WTC11 (cell line): ENCODE data around the gene SLC27A5. TPM values are rescaled to one million over a fixed set of nuclear protein-coding genes. Genes with fewer than 3 reads are reported as not detected.

Experiments
- ATAC-seq: fragments of 200-7000 bp; cut with Tn5 transposase; 2 replicates; pipeline ENCODE4 v1.10.0; 2021; ENCODE audit warnings: mild to moderate bottlenecking, moderate library complexity
- CTCF ChIA-PET: fragments of 300-600 bp; sonication (Branson Sonifier 250); formaldehyde crosslinking; loops from one replicate; lab custom pipeline; 2021; ENCODE audit warnings: antibody characterized with exemption; lab: Charles Lee
- POLR2A ChIA-PET: fragments of 350-600 bp; sonication (Branson Sonifier 250); formaldehyde crosslinking; loops from one replicate; lab custom pipeline; 2021; ENCODE audit warnings: antibody characterized with exemption; lab: Charles Lee
- DNase-seq: peaks from one replicate; pipeline ENCODE4 v3.0.0; 2021; ENCODE audit warnings: low spot score
- H3K27ac Mint-ChIP-seq: 2 replicates; pipeline ENCODE4 v1.8.0; 2021; ENCODE audit warnings: mixed read lengths
- H3K27me3 Mint-ChIP-seq: 2 replicates; pipeline ENCODE4 v1.8.0; 2021; ENCODE audit warnings: low read depth, mild to moderate bottlenecking, moderate library complexity, mixed read lengths
- H3K36me3 Mint-ChIP-seq: 2 replicates; pipeline ENCODE4 v1.8.0; 2021; ENCODE audit warnings: mixed read lengths
- H3K4me1 Mint-ChIP-seq: 2 replicates; pipeline ENCODE4 v1.8.0; 2022; ENCODE audit warnings: mixed read lengths
- H3K4me3 Mint-ChIP-seq: 2 replicates; pipeline ENCODE4 v1.8.0; 2021; ENCODE audit warnings: mild to moderate bottlenecking, moderate library complexity, mixed read lengths
- H3K9me3 Mint-ChIP-seq: 2 replicates; pipeline ENCODE4 v1.8.0; 2021; ENCODE audit warnings: mixed read lengths
- CREM ChIP-seq: sonication (generic); formaldehyde crosslinking; IDR thresholded peaks from 2 replicates; pipeline ENCODE4 v1.8.1; 2022; ENCODE audit warnings: mild to moderate bottlenecking, missing genetic modification reagents, moderate library complexity
- E2F4 ChIP-seq: sonication (generic); formaldehyde crosslinking; IDR thresholded peaks from 2 replicates; pipeline ENCODE4 v1.8.1; 2022; ENCODE audit warnings: low read depth, mild to moderate bottlenecking, moderate library complexity, missing genetic modification reagents, borderline replicate concordance
- E2F5 ChIP-seq: sonication (generic); formaldehyde crosslinking; IDR thresholded peaks from 2 replicates; pipeline ENCODE4 v1.8.1; 2022; ENCODE audit warnings: mild to moderate bottlenecking, moderate library complexity, missing genetic modification reagents
- ETV6 ChIP-seq: sonication (generic); formaldehyde crosslinking; IDR thresholded peaks from 2 replicates; pipeline ENCODE4 v1.8.1; 2022; ENCODE audit warnings: mild to moderate bottlenecking, missing genetic modification reagents
- FOXP4 ChIP-seq: sonication (generic); formaldehyde crosslinking; IDR thresholded peaks from 2 replicates; pipeline ENCODE4 v1.8.0; 2022; ENCODE audit warnings: mild to moderate bottlenecking, missing genetic modification reagents
- GRHL2 ChIP-seq: fragments of 250-450 bp; sonication (Bioruptor Pico); IDR thresholded peaks from 2 replicates; pipeline ENCODE4 v1.8.0; 2022; ENCODE audit warnings: mild to moderate bottlenecking, moderate library complexity; ENCODE audit not compliant: insufficient replicate concordance, severe bottlenecking
- MYBL2 ChIP-seq: sonication (generic); formaldehyde crosslinking; IDR thresholded peaks from 2 replicates; pipeline ENCODE4 v1.8.1; 2023; ENCODE audit warnings: mild to moderate bottlenecking, moderate library complexity, missing genetic modification reagents
- SP1 ChIP-seq: sonication (generic); formaldehyde crosslinking; conservative IDR thresholded peaks from 2 replicates; pipeline ENCODE4 v1.8.1; 2022; ENCODE audit warnings: missing genetic modification reagents
- TEAD1 ChIP-seq: sonication (generic); formaldehyde crosslinking; IDR thresholded peaks from 2 replicates; pipeline ENCODE4 v1.8.0; 2022; ENCODE audit warnings: mild to moderate bottlenecking, missing genetic modification reagents
- USF2 ChIP-seq: sonication (generic); formaldehyde crosslinking; IDR thresholded peaks from 2 replicates; pipeline ENCODE4 v1.8.1; 2023; ENCODE audit warnings: mild to moderate bottlenecking, missing genetic modification reagents, moderate library complexity
- ZNF138 ChIP-seq: sonication (generic); formaldehyde crosslinking; conservative IDR thresholded peaks from 2 replicates; pipeline ENCODE4 v1.8.1; 2022; ENCODE audit warnings: mild to moderate bottlenecking, moderate library complexity, missing genetic modification reagents
- ZNF263 ChIP-seq: sonication (generic); formaldehyde crosslinking; IDR thresholded peaks from 2 replicates; pipeline ENCODE4 v1.8.1; 2022; ENCODE audit warnings: low read depth, mild to moderate bottlenecking, moderate library complexity, missing genetic modification reagents
- ZNF416 ChIP-seq: fragments of 250-450 bp; sonication (Bioruptor Pico); IDR thresholded peaks from 2 replicates; pipeline ENCODE4 v1.9.0; 2021; ENCODE audit warnings: mild to moderate bottlenecking, inconsistent platforms
- total RNA-seq: library from RNA; stranded (reverse); gene quantifications from 3 replicates; pipeline ENCODE4 v1.2.3, GENCODE V29; 2021
- TF ChIP-seq, protein P1 (sequence below): sonication (generic); formaldehyde crosslinking; IDR thresholded peaks from 2 replicates; pipeline ENCODE4 v1.8.0; 2023; ENCODE audit warnings: missing genetic modification reagents, mild to moderate bottlenecking, borderline replicate concordance

Gene SLC27A5
- total RNA-seq, 1 experiment from 2014 or later, result 21.9 TPM

GRCh38 chr19:58545286-58546018 is 33.7 kb upstream of the SLC27A5 start:
- no peak for ATAC-seq
- no peak for TF ChIP-seq ZNF263 (CRISPR knock-in tag)
- TF ChIP-seq, protein P1, sequence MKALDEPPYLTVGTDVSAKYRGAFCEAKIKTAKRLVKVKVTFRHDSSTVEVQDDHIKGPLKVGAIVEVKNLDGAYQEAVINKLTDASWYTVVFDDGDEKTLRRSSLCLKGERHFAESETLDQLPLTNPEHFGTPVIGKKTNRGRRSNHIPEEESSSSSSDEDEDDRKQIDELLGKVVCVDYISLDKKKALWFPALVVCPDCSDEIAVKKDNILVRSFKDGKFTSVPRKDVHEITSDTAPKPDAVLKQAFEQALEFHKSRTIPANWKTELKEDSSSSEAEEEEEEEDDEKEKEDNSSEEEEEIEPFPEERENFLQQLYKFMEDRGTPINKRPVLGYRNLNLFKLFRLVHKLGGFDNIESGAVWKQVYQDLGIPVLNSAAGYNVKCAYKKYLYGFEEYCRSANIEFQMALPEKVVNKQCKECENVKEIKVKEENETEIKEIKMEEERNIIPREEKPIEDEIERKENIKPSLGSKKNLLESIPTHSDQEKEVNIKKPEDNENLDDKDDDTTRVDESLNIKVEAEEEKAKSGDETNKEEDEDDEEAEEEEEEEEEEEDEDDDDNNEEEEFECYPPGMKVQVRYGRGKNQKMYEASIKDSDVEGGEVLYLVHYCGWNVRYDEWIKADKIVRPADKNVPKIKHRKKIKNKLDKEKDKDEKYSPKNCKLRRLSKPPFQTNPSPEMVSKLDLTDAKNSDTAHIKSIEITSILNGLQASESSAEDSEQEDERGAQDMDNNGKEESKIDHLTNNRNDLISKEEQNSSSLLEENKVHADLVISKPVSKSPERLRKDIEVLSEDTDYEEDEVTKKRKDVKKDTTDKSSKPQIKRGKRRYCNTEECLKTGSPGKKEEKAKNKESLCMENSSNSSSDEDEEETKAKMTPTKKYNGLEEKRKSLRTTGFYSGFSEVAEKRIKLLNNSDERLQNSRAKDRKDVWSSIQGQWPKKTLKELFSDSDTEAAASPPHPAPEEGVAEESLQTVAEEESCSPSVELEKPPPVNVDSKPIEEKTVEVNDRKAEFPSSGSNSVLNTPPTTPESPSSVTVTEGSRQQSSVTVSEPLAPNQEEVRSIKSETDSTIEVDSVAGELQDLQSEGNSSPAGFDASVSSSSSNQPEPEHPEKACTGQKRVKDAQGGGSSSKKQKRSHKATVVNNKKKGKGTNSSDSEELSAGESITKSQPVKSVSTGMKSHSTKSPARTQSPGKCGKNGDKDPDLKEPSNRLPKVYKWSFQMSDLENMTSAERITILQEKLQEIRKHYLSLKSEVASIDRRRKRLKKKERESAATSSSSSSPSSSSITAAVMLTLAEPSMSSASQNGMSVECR (CRISPR knock-in tag), result 0 out of 2 replicates have a peak, but pooled peaks have one; percentile 24
- no peak for TF ChIP-seq ZNF416 (CRISPR knock-in tag)
- TF ChIP-seq GRHL2, result no peak
- no peak for DNase-seq

GRCh38 chr19:58544591-58545285 is 32.9 kb upstream of the SLC27A5 start:
- peak; percentile 3 for ATAC-seq
- CTCF ChIA-PET, result interaction anchor here (0.8 to 5.9 kb wide), 6 partner anchors 11 to 37 kb away, joined by 3 to 60 read pairs (median 8); partner anchors contain the start of genes CHMP2A and ZBTB45
- peak; percentile 66 for DNase-seq
- Mint-ChIP-seq H3K27me3 (peaks cover 39% of the 10 kb centered on the region), H3K36me3 (peaks cover 46% of the 10 kb centered on the region), H3K27ac (peak overlapping the region; percentile 93; the same call in 1 of the 2 replicates), H3K9me3 (no peaks in the 10 kb centered on the region), H3K4me1 (peaks cover 17% of the 10 kb centered on the region), H3K4me3 (peak overlapping the region; percentile 97)
- TF ChIP-seq SP1 (CRISPR knock-in tag), result 0 out of 2 replicates have a peak, but pooled peaks have one; percentile 20
- TF ChIP-seq MYBL2, result 0 out of 2 replicates have a peak, but pooled peaks have one; percentile 1
- TF ChIP-seq TEAD1 (CRISPR knock-in tag), result 0 out of 2 replicates have a peak, but pooled peaks have one; percentile 6
- no peak for TF ChIP-seq CREM (CRISPR knock-in tag)
- TF ChIP-seq ZNF416 (CRISPR knock-in tag), result no peak
- 0 out of 2 replicates have a peak, but pooled peaks have one; percentile 7 for TF ChIP-seq E2F4 (CRISPR knock-in tag)
- POLR2A ChIA-PET, result interaction anchor here (1.3 to 3.2 kb wide), 7 partner anchors 9 to 45 kb away, joined by 3 to 30 read pairs (median 12); partner anchors contain the start of genes CHMP2A, UBE2M and ZBTB45

More at GRCh38 chr19:58545286-58546018, 33.7 kb upstream of the SLC27A5 start:
- POLR2A ChIA-PET, result interaction anchor here (1.3 to 3.2 kb wide), 5 partner anchors 9 to 46 kb away, joined by 3 to 30 read pairs (median 14); partner anchors contain the start of genes CHMP2A and ZBTB45
- Mint-ChIP-seq H3K36me3 (peaks cover 52% of the 10 kb centered on the region), H3K4me1 (peaks cover 17% of the 10 kb centered on the region), H3K4me3 (peak overlapping the region; percentile 97), H3K9me3 (no peaks in the 10 kb centered on the region), H3K27ac (peak overlapping the region; percentile 93), H3K27me3 (peaks cover 32% of the 10 kb centered on the region)
- CTCF ChIA-PET, result interaction anchor here (0.8 to 5.9 kb wide), 3 partner anchors 27 to 36 kb away, joined by 4 to 60 read pairs (median 10); partner anchors contain the start of gene ZBTB45

DNA sequence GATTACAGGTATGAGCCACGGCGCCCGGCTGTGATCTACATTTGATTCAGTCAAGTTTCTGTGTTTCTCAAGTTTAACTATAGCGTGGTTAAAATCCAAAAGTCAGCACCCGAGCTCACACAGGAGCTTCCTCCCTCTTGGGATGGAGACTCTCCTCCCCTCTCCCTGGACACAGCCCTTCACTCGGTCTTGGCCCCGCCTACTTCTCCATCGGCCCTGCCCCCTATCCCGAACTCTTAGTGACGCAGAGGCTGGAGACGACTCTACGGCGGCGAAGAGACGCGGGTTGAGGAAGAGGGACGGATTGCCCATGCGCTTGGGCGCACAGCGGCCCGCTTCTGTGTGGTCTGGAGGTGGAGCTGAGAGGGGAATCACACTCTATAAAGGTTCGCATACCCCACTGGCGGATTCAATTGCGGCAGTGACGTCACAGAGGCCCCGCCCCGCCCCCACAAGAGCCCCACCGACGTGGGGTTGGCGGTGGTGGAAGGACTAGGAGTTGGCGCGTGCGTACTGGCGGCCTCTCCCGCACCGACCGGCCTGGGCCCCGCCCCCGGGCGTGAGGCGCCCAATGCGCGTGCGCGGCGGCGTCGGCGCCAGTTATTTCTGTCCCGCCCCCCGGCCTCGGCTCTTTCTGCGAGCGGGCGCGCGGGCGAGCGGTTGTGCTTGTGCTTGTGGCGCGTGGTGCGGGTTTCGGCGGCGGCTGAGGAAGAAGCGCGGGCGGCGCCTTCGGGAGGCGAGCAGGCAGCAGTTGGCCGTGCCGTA is 32.2 kb upstream of the SLC27A5 start, which contains the start of gene TRIM28:
Gene TRIM28 (plus strand): TSS at position 239 of the 765 bp plus-strand sequence. CDS start 694 bp downstream, outside the sequence.
- ATAC-seq, result peak; percentile 95
- H3K4me1 Mint-ChIP-seq, result peaks cover 17% of the 10 kb centered on the region
- DNase-seq, result peak; percentile 98
- H3K36me3 Mint-ChIP-seq, result peaks cover 39% of the 10 kb centered on the region
- ChIA-PET POLR2A (interaction anchor here (0.5 to 3.2 kb wide), 8 partner anchors 10 to 93 kb away, joined by 3 to 30 read pairs (median 10); partner anchors contain the start of genes CHMP2A, UBE2M, ZBTB45 and ZNF324B), CTCF (interaction anchor here (0.8 to 5.9 kb wide), 5 partner anchors 11 to 38 kb away, joined by 3 to 60 read pairs (median 6); partner anchors contain the start of genes CHMP2A and ZBTB45)
- H3K9me3 Mint-ChIP-seq, result no peaks in the 10 kb centered on the region
- peak within 1 kb of the TSS; percentile 97 for H3K4me3 Mint-ChIP-seq
- H3K27ac Mint-ChIP-seq, result peak within 1 kb of the TSS; percentile 99
- peaks cover 45% of the 10 kb centered on the region for H3K27me3 Mint-ChIP-seq
- TF ChIP-seq FOXP4 (CRISPR knock-in tag) (peak; percentile 45; the same call in 1 of the 2 replicates), USF2 (peak; percentile 36; the same call in 1 of the 2 replicates), E2F5 (peak; percentile 84), ZNF138 (CRISPR knock-in tag) (no peak), ETV6 (CRISPR knock-in tag) (peak; percentile 57; the same call in 1 of the 2 replicates), CREM (CRISPR knock-in tag) (peak; percentile 87)
